Measurements from ENCODE around the gene RRAGD.

GRCh38 chr6:89458704-89459103 is 46.6 kb upstream of the RRAGD start:
- TF ChIP-seq POLR2A (IDR thresholded peaks at IDR 0.05; ENCODE audit: low read depth) (no peak), CTCF (IDR thresholded peaks at IDR 0.05) (no peak)

All from esophagus muscularis mucosa (tissue), 3 donors.